Measurements from ENCODE around the gene FRAS1.

Gene FRAS1

DNA sequence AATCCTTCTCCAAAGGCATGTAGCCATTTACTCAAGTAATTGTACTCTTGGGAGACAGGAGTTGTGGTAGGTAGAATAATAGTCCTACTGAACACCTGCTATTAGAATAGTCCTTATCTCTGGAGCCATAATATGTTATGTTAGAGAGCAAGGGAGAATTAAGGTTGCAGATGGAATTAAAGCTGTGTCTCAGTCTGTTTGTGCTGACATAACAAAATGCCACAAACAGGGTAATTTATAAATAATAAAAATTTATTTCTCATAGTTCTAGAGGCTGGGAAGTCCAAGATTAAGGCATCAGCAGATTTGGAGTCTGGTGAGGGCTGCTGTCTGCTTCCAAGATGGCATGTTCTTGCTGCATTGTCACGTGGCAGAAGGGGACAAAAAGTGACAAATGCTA is 24.2 kb upstream of the FRAS1 start:
- TF ChIP-seq, protein P1, sequence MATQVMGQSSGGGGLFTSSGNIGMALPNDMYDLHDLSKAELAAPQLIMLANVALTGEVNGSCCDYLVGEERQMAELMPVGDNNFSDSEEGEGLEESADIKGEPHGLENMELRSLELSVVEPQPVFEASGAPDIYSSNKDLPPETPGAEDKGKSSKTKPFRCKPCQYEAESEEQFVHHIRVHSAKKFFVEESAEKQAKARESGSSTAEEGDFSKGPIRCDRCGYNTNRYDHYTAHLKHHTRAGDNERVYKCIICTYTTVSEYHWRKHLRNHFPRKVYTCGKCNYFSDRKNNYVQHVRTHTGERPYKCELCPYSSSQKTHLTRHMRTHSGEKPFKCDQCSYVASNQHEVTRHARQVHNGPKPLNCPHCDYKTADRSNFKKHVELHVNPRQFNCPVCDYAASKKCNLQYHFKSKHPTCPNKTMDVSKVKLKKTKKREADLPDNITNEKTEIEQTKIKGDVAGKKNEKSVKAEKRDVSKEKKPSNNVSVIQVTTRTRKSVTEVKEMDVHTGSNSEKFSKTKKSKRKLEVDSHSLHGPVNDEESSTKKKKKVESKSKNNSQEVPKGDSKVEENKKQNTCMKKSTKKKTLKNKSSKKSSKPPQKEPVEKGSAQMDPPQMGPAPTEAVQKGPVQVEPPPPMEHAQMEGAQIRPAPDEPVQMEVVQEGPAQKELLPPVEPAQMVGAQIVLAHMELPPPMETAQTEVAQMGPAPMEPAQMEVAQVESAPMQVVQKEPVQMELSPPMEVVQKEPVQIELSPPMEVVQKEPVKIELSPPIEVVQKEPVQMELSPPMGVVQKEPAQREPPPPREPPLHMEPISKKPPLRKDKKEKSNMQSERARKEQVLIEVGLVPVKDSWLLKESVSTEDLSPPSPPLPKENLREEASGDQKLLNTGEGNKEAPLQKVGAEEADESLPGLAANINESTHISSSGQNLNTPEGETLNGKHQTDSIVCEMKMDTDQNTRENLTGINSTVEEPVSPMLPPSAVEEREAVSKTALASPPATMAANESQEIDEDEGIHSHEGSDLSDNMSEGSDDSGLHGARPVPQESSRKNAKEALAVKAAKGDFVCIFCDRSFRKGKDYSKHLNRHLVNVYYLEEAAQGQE (IDR thresholded peaks at IDR 0.05; ENCODE audit: insufficient read depth in 1 of 2, low read depth in 2 of 2, low read length in 2 of 2) = no peak
- TF ChIP-seq FOXP2 (optimal IDR thresholded peaks at IDR 0.05; ENCODE audit: borderline replicate concordance, extremely low read depth, extremely low read length, insufficient read depth) = no peak
- no peak for TF ChIP-seq POLR2AphosphoS5 (IDR thresholded peaks at IDR 0.05; ENCODE audit: low read depth, low read length)
- TF ChIP-seq SIN3A (IDR thresholded peaks at IDR 0.05; ENCODE audit: borderline replicate concordance, insufficient read depth, low read length) = no peak
- TF ChIP-seq TAF1 (IDR thresholded peaks at IDR 0.05; ENCODE audit: borderline replicate concordance, insufficient read depth, low read length) = no peak

DNA sequence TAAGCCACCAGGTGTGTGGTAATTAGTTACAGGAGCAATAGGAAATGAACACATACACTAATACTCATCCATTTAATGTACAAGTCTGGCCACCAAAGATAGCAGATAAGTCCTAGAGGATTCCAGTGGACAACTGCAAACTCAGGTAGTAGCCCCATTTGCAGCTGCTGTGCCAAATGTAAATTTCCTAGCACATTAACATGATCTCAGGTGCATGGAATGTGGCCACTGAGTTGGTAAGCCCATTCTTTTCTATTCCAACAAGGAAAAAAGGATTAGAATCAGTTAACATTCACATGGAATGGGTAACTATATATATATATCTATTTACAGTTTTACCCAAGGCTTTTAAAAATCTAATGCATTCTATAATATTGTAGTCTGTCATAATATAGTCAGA is 23.3 kb upstream of the FRAS1 start:
- TF ChIP-seq TAF1 (IDR thresholded peaks at IDR 0.05; ENCODE audit: borderline replicate concordance, insufficient read depth, low read length) (no peak), FOXP2 (optimal IDR thresholded peaks at IDR 0.05; ENCODE audit: borderline replicate concordance, extremely low read depth, extremely low read length, insufficient read depth) (no peak), POLR2AphosphoS5 (IDR thresholded peaks at IDR 0.05; ENCODE audit: low read depth, low read length) (no peak), SIN3A (IDR thresholded peaks at IDR 0.05; ENCODE audit: borderline replicate concordance, insufficient read depth, low read length) (no peak)
- TF ChIP-seq, protein P1 (IDR thresholded peaks at IDR 0.05; ENCODE audit: insufficient read depth in 1 of 2, low read depth in 2 of 2, low read length in 2 of 2) = no peak

DNA sequence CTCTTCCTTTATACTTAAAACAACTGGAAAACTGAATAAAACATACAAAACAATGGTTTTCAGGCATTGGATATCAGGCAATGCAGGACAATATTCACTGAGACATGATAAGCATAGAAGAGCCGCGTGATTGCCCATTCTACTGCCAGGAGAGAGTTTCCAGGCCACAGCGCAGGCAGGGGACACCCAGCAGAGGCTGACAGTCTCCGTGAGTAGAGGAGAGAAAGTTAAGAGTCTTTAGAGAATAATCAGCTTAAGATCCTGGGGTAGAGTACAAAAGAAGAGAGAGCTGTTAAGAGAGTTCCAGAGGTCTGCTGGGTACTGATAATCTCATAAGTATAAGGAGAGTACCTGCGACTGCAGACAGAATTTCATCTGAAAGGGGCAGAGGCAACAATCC is 18.4 kb upstream of the FRAS1 start:
- TF ChIP-seq, protein P1 (IDR thresholded peaks at IDR 0.05; ENCODE audit: insufficient read depth in 1 of 2, low read depth in 2 of 2, low read length in 2 of 2) = no peak
- TF ChIP-seq POLR2AphosphoS5 (IDR thresholded peaks at IDR 0.05; ENCODE audit: low read depth, low read length) (no peak), TAF1 (IDR thresholded peaks at IDR 0.05; ENCODE audit: borderline replicate concordance, insufficient read depth, low read length) (no peak), SIN3A (IDR thresholded peaks at IDR 0.05; ENCODE audit: borderline replicate concordance, insufficient read depth, low read length) (no peak), FOXP2 (optimal IDR thresholded peaks at IDR 0.05; ENCODE audit: borderline replicate concordance, extremely low read depth, extremely low read length, insufficient read depth) (no peak)

DNA sequence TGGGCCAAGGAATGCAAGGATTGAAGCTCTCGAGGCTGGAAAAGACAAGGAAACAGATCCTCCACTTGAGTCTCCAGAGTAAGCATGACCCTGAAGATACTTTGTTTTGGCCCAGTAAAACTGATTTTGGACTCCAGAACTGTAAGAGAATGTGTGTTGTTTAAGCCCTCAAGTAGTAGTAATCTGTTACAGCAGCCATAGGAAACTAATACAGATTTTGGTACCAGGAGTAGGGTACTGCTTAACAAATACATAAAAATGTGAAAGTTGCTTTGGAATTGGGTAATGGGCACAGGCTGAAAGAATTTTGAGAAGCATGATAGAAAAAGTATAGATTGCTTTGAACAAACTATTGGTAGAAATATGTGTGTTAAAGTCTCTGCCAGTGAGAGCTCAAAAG is 17.4 kb upstream of the FRAS1 start:
- no peak for TF ChIP-seq TAF1 (IDR thresholded peaks at IDR 0.05; ENCODE audit: borderline replicate concordance, insufficient read depth, low read length)

DNA sequence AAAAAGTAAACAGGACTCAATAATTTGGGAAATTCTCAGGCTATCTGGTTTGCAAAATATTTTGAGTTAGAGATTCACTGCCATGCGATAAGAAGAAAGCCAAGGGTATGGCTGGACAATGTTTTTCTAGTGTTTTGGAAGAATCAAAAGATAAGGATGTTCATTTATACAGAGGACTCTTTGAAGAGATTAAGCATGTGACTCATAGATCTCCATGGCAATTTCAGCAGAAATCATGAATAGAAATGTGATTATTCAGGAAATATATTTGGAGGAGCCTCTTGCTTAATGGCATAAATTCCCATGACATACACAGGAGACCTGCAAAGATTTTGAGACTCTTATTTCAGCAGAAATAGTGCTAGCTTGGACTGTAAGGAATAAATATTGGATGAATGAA is 16.7 kb upstream of the FRAS1 start:
- TF ChIP-seq, protein P1 (IDR thresholded peaks at IDR 0.05; ENCODE audit: insufficient read depth in 1 of 2, low read depth in 2 of 2, low read length in 2 of 2) = no peak
- TF ChIP-seq POLR2AphosphoS5 (IDR thresholded peaks at IDR 0.05; ENCODE audit: low read depth, low read length) (no peak), FOXP2 (optimal IDR thresholded peaks at IDR 0.05; ENCODE audit: borderline replicate concordance, extremely low read depth, extremely low read length, insufficient read depth) (no peak), TAF1 (IDR thresholded peaks at IDR 0.05; ENCODE audit: borderline replicate concordance, insufficient read depth, low read length) (no peak), SIN3A (IDR thresholded peaks at IDR 0.05; ENCODE audit: borderline replicate concordance, insufficient read depth, low read length) (no peak)

Measured in PFSK-1 (cell line).